D341Med (cell line): ENCODE data around the gene HEY2.
"Not testable (repeated sequence)": the region's sequence is repeated elsewhere in the genome, so short reads cannot be mapped to it uniquely, and the experiment has no call there.

Experiments used
- DNase-seq: peaks from one replicate; pipeline ENCODE4 v3.0.0; 2012; ENCODE audit warnings: low spot score

Gene HEY2

DNA sequence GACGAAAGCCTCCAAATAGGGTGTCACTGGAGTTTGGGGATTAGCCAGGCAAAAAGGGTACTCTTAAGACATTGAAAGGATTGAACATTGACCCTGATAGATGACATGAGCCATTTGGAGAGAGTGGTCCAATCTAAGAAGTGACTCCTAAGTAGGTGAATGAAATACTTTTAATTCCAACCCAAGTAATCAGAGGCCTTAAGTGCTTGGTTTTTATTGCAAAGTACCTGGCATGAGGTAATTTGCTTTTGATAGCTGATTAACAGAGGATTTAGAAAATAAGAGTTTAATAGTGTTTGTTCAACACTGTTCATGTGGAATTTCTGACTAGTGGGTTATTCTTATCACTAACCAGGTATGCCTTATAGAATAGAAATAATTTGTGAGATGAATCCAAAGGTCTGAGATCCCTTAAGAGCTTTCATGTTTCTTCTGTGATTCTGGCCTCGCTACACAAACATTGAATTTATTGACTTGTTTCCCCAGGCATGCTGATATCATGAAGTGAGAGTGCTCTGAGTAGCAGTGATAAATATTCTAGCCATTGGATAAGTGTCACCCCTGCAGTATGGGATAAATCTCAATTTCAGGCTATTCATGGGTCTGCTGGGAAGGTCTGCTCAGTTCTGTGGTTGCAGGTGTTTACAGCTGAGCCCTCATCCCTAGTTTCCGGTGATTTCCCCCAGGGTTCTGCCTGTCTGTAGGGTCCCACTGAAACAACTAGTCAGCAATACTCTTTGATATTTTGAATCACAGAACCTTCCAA is 47.9 kb downstream of the HEY2 start:
- DNase-seq, result no peak

DNA sequence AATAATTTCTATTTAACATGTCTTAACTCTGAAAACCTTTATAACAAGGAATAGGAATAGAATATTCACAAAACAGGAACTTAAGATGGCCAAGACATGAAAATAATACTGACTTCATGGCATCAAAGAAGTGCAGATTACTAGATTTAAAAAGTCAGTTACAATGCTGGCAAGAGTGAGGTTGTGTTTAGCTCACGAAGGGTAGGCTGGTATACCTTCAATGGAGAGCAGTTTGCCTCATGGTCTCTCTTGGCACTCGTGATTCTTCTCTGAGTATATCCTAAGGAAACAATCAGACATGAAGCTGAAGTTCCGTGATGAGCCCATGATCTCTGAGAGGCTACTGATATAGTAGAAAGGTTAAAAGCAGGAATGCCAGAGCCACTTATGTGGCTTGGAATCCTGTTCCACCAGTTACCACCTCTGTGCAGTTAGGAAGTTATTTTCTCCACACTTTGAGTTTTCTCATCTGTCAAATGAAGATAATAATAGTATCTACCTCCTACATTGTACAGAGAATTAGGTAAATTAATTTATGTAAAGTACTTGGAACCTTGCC is 48.5 kb downstream of the HEY2 start:
- no peak for DNase-seq

DNA sequence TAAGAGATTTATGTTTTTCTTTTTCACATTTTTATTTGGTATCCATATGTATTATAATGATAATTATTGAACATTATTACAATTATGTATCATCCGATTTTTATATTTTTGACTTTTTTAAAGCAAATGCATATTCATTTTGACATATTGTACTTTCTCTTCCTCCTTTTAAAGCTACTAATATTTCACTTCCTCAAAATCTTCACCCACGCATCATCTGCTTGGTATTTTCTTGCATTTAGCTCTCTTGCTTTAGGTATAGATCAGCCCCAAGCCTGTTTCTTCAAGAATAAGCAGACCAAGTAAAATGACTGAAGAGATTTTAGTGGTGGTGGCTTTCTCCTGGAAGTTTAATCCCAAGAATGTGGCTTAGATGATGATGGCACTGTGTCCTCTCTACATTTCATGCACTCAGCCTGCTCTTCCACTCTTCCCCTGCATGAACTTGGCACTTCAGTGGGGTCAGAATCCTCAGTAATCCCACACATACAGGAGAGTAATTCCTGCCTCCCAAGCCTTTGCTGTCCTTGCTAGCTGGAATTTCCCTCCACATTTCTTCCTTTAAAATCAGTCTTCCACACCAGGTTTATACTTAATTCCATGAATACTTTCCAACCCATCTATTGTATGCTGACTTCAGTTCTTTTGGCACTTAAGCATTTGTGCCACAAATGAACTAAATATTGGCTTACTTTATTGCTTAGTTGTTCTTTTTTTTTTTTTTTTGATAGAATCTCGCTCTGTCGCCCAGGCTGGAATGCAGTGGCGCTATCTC is 49.5 kb downstream of the HEY2 start:
- no peak for DNase-seq

DNA sequence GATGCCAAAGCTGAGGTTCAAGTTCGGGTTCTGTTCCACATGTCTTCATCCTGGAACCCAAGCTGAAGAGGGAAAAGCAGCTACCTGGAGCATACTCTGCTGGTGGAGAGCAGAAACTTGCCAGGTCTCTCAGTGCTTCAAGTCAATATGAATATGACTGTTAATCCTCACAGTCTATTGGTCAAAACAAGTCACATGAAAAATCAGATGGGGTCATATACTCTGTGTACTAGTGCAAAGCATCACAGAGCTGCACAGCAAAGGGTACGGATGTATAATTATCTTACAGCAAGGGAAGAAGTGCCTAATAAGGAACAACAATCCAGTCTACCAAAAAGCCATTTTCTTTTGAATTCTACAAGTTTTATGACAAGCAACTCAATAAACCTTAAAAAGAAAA is 53.0 kb downstream of the HEY2 start:
- DNase-seq, result no peak

DNA sequence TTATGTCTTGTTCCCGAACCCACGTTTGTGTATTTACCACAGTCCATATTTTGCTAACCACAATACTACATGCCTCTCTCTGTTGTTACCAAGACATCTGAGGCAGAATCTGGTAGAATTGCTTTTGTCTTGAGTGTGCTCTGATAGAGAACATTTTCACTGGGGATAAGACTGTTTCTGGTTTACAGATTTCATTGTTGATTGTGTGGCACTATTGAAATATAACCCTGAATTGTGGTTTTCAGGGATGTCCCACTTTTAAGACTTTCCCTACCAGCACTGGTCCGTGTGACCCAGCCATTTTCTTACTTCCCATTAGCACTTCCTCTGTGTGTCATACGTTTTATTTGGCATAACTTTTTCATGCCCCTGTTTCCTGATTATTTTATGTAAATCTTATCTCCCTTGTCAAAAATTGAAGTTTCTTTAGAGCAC is 53.5 kb downstream of the HEY2 start:
- DNase-seq, result no peak

DNA sequence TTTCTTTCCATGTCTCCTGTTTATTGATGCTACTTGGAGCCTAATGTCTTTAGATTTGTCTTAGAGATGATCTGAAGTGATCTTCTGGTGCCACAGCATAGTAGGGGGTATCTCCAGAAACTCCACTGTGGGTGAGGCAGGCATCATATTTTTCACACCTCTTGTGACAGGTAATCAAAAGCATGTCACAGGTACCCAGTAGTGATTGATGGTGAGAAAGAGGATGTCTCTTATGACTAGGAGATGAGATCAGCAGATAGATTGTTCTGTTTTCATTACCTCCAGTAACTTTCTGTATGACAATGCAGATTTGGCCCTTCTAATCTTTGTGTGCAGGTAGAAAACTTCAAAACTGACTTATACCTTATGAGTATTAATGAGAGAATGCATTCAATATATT is 54.8 kb downstream of the HEY2 start:
- DNase-seq, result no peak

DNA sequence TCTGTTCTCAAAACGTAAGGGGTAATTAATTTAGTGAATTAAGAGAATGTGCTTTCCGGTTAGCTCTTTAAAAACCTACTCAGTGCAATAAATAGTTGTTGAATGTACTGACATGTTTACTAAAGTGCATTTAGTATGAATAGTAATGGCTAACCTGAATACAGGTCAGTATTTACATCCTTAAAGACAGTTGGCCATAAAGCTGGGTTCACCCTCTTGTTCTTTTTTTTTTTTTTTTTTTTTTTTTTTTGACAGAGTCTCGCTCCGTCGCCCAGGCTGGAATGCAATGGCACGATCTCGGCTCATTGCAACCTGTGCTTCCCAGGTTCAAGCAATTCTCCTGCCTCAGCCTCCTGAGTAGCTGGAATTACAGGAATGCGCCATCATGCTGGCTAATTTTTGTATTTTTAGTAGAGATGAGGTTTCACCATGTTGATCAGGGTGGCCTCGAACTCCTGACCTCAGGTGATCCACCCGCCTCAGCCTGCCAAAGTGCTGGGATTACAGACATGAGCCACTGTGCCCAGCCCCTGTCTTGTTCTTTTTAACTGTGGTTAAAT is 55.5 kb downstream of the HEY2 start:
- not testable (repeated sequence) for DNase-seq

DNA sequence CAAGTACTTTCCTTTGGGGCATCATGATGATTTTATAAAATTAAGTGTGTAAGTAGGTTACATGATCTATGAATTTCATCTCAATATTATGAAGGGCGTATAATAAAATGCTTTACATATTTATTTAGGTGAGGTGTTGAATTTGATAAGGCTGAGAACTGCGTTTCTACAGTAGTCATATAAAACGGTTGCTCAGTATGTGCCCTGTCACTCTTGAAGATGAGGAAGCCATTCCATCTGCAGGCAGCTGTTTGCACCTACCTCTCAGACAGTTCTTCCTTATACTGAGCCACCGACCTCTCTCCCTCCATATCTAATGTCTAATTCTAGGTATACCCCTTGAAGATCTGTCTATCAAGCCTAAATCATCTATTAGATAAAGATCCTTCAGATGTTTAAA is 57.4 kb downstream of the HEY2 start:
- no peak for DNase-seq

DNA sequence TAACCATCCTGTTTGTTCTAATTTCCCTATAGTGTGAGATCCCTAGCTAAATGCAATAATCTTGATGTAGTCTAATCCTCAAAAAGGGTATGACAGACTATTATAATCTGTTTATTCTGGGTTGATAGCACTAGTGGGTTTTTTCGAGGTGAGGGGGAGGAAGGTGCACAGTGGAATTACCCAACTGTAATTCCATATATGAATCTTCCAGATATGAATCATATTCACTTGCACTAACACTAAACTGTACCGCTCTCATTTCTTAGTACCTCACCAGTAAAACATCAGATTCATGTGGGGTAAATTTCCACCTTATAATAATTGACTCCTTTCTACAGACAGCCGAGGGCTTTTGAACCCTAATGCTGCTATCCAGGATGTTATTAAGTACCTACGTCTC is 57.9 kb downstream of the HEY2 start:
- no peak for DNase-seq

DNA sequence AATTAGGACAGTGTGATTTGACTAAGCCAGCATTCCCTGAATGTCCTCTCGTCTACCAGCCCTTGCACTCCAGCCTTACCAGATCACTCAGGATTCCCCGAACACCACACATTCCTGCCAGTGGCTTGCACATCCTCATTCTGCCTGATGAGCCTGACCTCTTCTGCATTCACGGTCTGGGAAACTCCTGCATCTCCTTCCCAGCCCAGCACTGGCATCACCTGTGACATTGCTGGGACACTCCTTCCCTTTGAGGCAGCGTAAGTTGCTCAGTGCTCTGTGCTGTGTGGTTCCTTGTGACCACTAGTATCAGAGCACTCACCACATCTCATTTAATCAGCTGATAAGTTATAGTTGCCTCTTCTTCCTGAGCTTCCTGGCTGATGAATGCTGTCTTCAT is 58.6 kb downstream of the HEY2 start:
- DNase-seq, result no peak

DNA sequence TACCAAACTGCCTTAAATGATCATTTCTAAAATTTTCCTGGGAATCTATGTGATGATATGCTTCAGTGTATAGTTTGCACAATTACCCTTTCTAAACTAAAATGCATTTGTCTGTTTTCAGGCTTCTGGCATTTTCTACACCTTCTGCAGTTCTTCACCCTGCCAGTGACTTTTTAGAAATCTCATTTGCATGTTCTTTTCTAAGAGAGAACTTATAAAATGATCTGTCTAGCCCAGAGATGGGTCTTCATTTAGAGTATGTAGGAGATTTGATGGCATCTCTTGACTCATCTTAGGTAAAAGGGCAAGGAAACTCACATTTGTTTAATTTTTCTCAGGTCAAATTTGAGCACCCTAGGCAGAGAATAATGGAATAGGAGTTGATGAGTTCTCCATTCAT is 59.2 kb downstream of the HEY2 start:
- DNase-seq, result no peak

DNA sequence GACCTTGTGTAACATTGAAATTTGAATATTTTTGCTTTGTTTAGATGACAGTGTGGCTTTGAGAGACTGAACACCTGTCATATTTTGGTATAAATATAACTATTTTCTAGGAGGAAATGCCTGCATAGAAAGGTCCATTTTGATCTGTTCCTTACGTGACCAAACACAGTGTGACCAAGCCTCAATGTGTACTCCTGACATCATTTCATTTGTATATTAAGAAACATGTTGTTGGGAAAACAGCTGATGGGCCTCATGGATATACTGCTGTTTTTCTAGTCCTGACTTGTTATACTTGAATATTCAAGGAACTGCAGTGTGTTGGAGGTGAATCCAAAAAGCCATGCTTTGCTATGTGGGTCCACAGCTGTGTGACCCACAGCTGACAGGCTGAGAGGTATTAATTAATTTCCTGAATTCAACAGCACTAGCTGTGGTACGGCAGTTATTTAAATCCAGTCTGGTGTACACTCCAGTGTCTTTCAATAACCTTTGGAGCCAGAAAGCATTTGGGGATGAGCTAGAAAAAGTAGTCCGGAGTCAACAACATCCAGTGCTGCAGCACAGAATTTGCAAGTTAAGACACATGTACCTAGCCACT is 60.2 kb downstream of the HEY2 start:
- DNase-seq, result no peak

DNA sequence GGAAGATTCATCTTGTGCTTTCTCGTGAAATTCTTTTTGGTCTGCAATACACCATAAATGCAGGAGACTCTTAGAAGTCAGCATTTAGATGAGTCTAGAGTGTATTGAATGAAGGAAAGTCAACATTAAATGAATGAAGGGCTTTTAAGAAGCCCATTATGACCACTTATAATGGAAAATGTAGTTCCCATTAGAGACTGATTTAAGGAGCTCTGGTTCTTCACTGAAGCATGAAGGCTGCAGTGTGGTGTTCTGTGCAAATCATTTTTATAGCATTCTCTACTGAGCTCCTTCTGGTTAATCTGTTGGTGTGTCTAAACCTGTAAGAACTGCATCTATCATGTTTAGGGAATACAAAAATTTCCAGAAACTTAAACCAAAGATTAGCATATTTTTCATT is 61.0 kb downstream of the HEY2 start:
- no peak for DNase-seq
